SK-N-MC (cell line): Measurements from ENCODE around the gene MCOLN3.

ENCODE experiments used
- EZH2 ChIP-seq: fragments of 200-600 bp; sonication (generic); IDR thresholded peaks from one replicate; pipeline ENCODE4 v1.6.1; 2017; ENCODE audit warnings: antibody characterized with exemption
- POLR2AphosphoS5 ChIP-seq: IDR thresholded peaks from 2 replicates; pipeline ENCODE4 v1.6.1; 2012; ENCODE audit warnings: mild to moderate bottlenecking, low read depth, low read length, borderline replicate concordance

DNA sequence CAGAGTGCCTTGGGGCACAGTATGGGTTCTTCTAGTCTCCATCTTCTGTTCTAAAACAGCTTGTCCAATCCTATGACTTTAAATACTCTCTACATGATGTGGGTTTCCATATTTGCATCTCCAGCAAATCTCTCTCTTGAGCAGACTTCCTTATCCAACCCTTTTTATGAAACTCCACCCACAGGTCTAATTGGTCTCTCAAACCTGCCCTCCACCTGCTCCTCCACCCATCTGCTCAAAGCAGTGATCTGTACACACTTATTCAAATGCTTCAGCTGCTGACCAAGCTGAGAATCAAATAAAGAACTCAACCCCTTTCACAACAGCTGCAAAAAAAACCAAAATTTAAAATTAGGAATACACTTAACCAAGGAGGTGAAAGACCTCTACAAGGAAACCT is 62.9 kb downstream of the MCOLN3 start:
- TF ChIP-seq EZH2, result no peak
- TF ChIP-seq POLR2AphosphoS5, result no peak
